HEK293 (cell line): Measurements from ENCODE around the gene LINGO1.

Experiments
- CTCF ChIP-seq: fragments of 450-650 bp; formaldehyde crosslinking; IDR thresholded peaks from 2 replicates; pipeline ENCODE4 v1.5.1; 2016; ENCODE audit warnings: missing biosample characterization, missing genetic modification characterization
- KLF16 ChIP-seq: fragments of 450-650 bp; formaldehyde crosslinking; IDR thresholded peaks from 2 replicates; pipeline ENCODE4 v1.5.1; 2017; ENCODE audit warnings: missing biosample characterization, missing genetic modification characterization
- SP2 ChIP-seq: fragments of 450-650 bp; formaldehyde crosslinking; IDR thresholded peaks from 2 replicates; pipeline ENCODE4 v1.5.1; 2016; ENCODE audit warnings: missing biosample characterization, missing genetic modification characterization
- ZNF138 ChIP-seq: fragments of 450-650 bp; formaldehyde crosslinking; IDR thresholded peaks from 2 replicates; pipeline ENCODE4 v1.5.1; 2016; ENCODE audit warnings: missing biosample characterization, missing genetic modification characterization, borderline replicate concordance
- ZNF335 ChIP-seq: fragments of 450-650 bp; formaldehyde crosslinking; conservative IDR thresholded peaks from 2 replicates; pipeline ENCODE4 v1.5.1; 2016; ENCODE audit warnings: missing biosample characterization, missing genetic modification characterization
- ZNF48 ChIP-seq: fragments of 450-650 bp; formaldehyde crosslinking; IDR thresholded peaks from 2 replicates; pipeline ENCODE4 v1.5.1; 2016; ENCODE audit warnings: missing biosample characterization, missing genetic modification characterization
- ZNF513 ChIP-seq: fragments of 450-650 bp; IDR thresholded peaks from 2 replicates; pipeline ENCODE4 v1.5.1; 2018; ENCODE audit warnings: missing biosample characterization, missing genetic modification characterization
- TF ChIP-seq, protein P1 (sequence below): fragments of 450-650 bp; formaldehyde crosslinking; IDR thresholded peaks from 2 replicates; pipeline ENCODE4 v1.5.1; 2016; ENCODE audit warnings: missing biosample characterization, missing genetic modification characterization

DNA sequence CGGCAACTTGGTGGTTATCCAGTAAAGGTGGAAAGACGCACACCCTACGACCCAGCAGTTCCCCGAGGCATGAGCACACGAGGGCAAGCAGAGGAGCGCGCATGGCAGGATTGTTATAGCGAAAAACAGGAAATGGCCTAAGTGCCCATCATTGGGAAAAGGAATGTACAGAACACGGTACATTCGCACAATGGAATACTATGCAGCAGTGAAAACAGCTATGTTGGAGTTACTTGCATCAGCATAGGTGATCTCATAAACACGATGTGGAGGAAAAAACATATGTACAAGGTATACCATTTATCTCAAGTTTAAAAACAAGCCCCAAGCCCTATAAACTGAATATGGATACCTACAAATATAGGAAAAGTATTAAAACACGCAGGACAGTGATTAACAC lies 6.7 kb upstream of the LINGO1 start:
- TF ChIP-seq ZNF335 (tag by site-specific recombination) (no peak), KLF16 (tag by site-specific recombination) (no peak), ZNF138 (no peak), CTCF (tag by site-specific recombination) (no peak), ZNF48 (tag by site-specific recombination) (no peak), SP2 (no peak), ZNF513 (tag by site-specific recombination) (no peak)
- TF ChIP-seq, protein P1, sequence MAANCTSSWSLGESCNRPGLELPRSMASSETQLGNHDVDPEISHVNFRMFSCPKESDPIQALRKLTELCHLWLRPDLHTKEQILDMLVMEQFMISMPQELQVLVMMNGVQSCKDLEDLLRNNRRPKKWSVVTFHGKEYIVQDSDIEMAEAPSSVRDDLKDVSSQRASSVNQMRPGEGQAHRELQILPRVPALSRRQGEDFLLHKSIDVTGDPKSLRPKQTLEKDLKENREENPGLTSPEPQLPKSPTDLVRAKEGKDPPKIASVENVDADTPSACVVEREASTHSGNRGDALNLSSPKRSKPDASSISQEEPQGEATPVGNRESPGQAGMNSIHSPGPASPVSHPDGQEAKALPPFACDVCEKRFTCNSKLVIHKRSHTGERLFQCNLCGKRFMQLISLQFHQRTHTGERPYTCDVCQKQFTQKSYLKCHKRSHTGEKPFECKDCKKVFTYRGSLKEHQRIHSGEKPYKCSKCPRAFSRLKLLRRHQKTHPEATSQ (tag by site-specific recombination), result no peak
